Choroid plexus epithelial cell (primary cell): Measurements from ENCODE around the gene ECEL1.

Experiments
- DNase-seq: peaks from one replicate; pipeline ENCODE4 v3.0.0-alpha.2; 2010; ENCODE audit warnings: low read depth
- H3K4me3 ChIP-seq: 2 replicates; pipeline ENCODE4 v1.5.1; 2011; ENCODE audit warnings: low read depth, mild to moderate bottlenecking, control low read depth, low read length, moderate library complexity
- CTCF ChIP-seq: conservative IDR thresholded peaks from 2 replicates; pipeline ENCODE4 v1.5.1; 2011; ENCODE audit warnings: low read depth, mild to moderate bottlenecking, control low read depth, inconsistent platforms, low read length, moderate library complexity

Gene ECEL1

GRCh38 chr2:232530626-232531260 lies 43.1 kb upstream of the ECEL1 start:
- no peak overlapping the region for H3K4me3 ChIP-seq
- TF ChIP-seq CTCF = no peak
- no peak for DNase-seq

- no peak for TF ChIP-seq CTCF
- H3K4me3 ChIP-seq = no peak overlapping the region
- DNase-seq = no peak
These were observed 42.3 kb upstream of the ECEL1 start for GRCh38 chr2:232529806-232530547.

GRCh38 chr2:232528746-232529460 lies 41.3 kb upstream of the ECEL1 start:
- DNase-seq = no peak
- TF ChIP-seq CTCF = no peak
- no peak overlapping the region for H3K4me3 ChIP-seq

- no peak for DNase-seq
- H3K4me3 ChIP-seq = no peak overlapping the region
- no peak for TF ChIP-seq CTCF
These were observed 40.4 kb upstream of the ECEL1 start for GRCh38 chr2:232527905-232528470.

GRCh38 chr2:232526372-232526941 lies 38.8 kb upstream of the ECEL1 start:
- H3K4me3 ChIP-seq = no peak overlapping the region
- no peak for TF ChIP-seq CTCF
- no peak for DNase-seq

- no peak within 1 kb of the TSS for H3K4me3 ChIP-seq
- no peak for TF ChIP-seq CTCF
- no peak for DNase-seq
These were observed 38.2 kb upstream of the ECEL1 start, which contains the start of gene CHRND for GRCh38 chr2:232525791-232526371. CHRND (plus strand) TSS chr2:232526160; CDS start chr2:232526216, 56 bp downstream.
